Spleen (tissue), 11 donors: ENCODE data around the gene TNFSF8. TPM values are rescaled to one million over a fixed set of nuclear protein-coding genes. Genes with fewer than 3 reads are reported as not detected.

Source experiments
- DNase-seq: peaks from one replicate; pipeline ENCODE4 v3.0.0-alpha.2; 2020
- H3K27ac ChIP-seq, 8 donors: fragments of 200-600 bp; sonication (generic) in 7 of 8; 1 replicate in 4 of 8; 2 replicates in 4 of 8; pipeline versions ENCODE4 v1.5.0 to v1.8.0; 2016 to 2021; ENCODE audit warnings: inconsistent platforms in 4 of 8, mild to moderate bottlenecking in 4 of 8, moderate library complexity in 1 of 8
- H3K27me3 ChIP-seq, 7 donors: fragments of 200-600 bp; sonication (generic) in 6 of 7; replicated peaks in 1 of 7; 1 replicate in 4 of 7; 2 replicates in 3 of 7; pipeline versions ENCODE4 v1.5.0 to v1.8.0; 2016 to 2021; ENCODE audit warnings: inconsistent platforms in 3 of 7, mild to moderate bottlenecking in 1 of 7
- H3K36me3 ChIP-seq, 6 donors: fragments of 200-600 bp; sonication (generic) in 5 of 6; 1 replicate in 4 of 6; 2 replicates in 2 of 6; pipeline versions ENCODE4 v1.5.0 to v1.8.0; 2016 to 2021; ENCODE audit warnings: inconsistent platforms in 2 of 6
- H3K4me1 ChIP-seq, 6 donors: fragments of 200-600 bp; sonication (generic) in 5 of 6; 1 replicate in 3 of 6; 2 replicates in 3 of 6; pipeline versions ENCODE4 v1.5.0 to v1.8.0; 2016 to 2021; ENCODE audit warnings: inconsistent platforms in 3 of 6
- H3K4me3 ChIP-seq, 8 donors: fragments of 200-600 bp; sonication (generic) in 7 of 8; 1 replicate in 4 of 8; 2 replicates in 4 of 8; pipeline versions ENCODE4 v1.5.0 to v1.8.0; 2016 to 2021; ENCODE audit warnings: inconsistent platforms in 4 of 8, mild to moderate bottlenecking in 4 of 8, moderate library complexity in 2 of 8
- H3K9me3 ChIP-seq, 8 donors: fragments of 200-600 bp; sonication (generic) in 7 of 8; 1 replicate in 4 of 8; 2 replicates in 4 of 8; pipeline versions ENCODE4 v1.5.0 to v1.8.0; 2016 to 2021; ENCODE audit warnings: inconsistent platforms in 4 of 8
- POLR2A ChIP-seq, 3 donors: fragments of 450-650 bp; IDR thresholded peaks; one replicate each; pipeline ENCODE4 v1.5.1; 2017; ENCODE audit warnings: antibody characterized with exemption in 3 of 3, mild to moderate bottlenecking in 1 of 3
- POLR2AphosphoS5 ChIP-seq, 3 donors: sonication (generic); formaldehyde crosslinking; IDR thresholded peaks; one replicate each; pipeline ENCODE4 v1.5.1; 2017; ENCODE audit warnings: antibody characterized with exemption in 3 of 3
- WGBS, 5 donors: extraction: QIAGEN DNeasy Blood & Tissue Kit in 3 of 5; methylation state at CpG; one replicate each; pipeline versions ENCODE4 v1.1.5 to v1.1.7; 2013 to 2018; 5-methylcytosine and 5-hydroxymethylcytosine counted together
- intact Hi-C: fragments of 100-400 bp; cut with DNase I; formaldehyde crosslinking; loops from one replicate; pipeline ENCODE4 v1.15.0; 2023; ENCODE audit warnings: low total_unique reads
- polyA plus RNA-seq, 3 donors: library from polyadenylated mRNA; stranded (reverse); fragments of 200-250 nt; gene quantifications; one replicate each; pipeline ENCODE4 v1.2.1, GENCODE V29; 2013
- total RNA-seq, 7 donors: library from RNA; depleted of rRNA in 3 of 7; stranded (reverse); fragments of >200 nt in 3 of 7; fragmentation: NEBNext Ultra II Directional in 4 of 7; extraction: Animal tissue kit (Norgen Biotek cat#: 25700) in 4 of 7; gene quantifications; one replicate each; pipeline versions ENCODE4 v1.1.0 to v1.2.1, GENCODE V29; 2016 to 2021
- TF ChIP-seq, protein P1 (sequence below), 11 experiments: fragments of 200-600 bp in 7 of 11; fragments of 450-650 bp in 4 of 11; sonication (generic) in 4 of 11; IDR thresholded peaks in 8 of 11; conservative IDR thresholded peaks in 3 of 11; 1 replicate in 7 of 11; 2 replicates in 4 of 11; pipeline versions ENCODE4 v1.4.0 to v1.8.0; 2016 to 2021; ENCODE audit warnings: antibody characterized with exemption in 11 of 11, inconsistent platforms in 4 of 11, mild to moderate bottlenecking in 1 of 11
- donor health status: healthy with polysubstance abuse.
- donor health status: DM: no; HTN: no; CAD: no; lungs with moderate emphysema.
- donor health status: DM: no; HTN: no; CAD: no.
- donor health status: Bipolar disorder and iron deficiency.
- donor health status: healthy.
- donor health status: DM: no; HTN: no; CAD: no.
- donor health status: DM: yes; HTN: yes; CAD: no.

TNFSF8 gene
- total and polyA plus RNA-seq, 10 donors, result 4.8 to 42.7 (median 15.9) TPM

DNA sequence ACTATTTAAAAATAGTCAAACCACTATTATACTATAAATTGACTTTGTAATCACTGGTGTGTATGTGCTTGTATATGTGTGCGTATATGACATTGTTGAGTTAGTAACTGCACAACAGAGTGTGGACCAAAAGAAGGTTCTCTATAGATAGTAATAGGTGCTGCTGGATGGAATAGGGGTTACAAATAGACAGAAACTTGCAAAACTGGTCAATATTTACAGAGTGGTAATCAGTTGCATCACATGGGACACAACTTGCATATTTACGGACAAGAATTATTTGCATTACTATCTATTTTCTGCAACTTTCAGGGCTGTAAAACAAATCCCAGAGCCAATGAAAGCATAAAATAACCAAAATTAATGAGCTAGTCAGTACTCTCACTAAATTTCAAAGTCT, 42.4 kb downstream of the TNFSF8 start:
- H3K4me3 ChIP-seq, result no peak overlapping the region
- intact Hi-C loops, result no loop called here
- 95 to 99% (median 98%) methylated on average over 2 of the region's 2 CpGs for WGBS, 5 donors
- peaks cover 0 to 36% (median 31%) of the 10 kb centered on the region in 8 donors for H3K9me3 ChIP-seq
- TF ChIP-seq POLR2A (IDR thresholded peaks at IDR 0.05), result no peak
- no peak for TF ChIP-seq POLR2AphosphoS5 (IDR thresholded peaks at IDR 0.05)
- TF ChIP-seq, protein P1, sequence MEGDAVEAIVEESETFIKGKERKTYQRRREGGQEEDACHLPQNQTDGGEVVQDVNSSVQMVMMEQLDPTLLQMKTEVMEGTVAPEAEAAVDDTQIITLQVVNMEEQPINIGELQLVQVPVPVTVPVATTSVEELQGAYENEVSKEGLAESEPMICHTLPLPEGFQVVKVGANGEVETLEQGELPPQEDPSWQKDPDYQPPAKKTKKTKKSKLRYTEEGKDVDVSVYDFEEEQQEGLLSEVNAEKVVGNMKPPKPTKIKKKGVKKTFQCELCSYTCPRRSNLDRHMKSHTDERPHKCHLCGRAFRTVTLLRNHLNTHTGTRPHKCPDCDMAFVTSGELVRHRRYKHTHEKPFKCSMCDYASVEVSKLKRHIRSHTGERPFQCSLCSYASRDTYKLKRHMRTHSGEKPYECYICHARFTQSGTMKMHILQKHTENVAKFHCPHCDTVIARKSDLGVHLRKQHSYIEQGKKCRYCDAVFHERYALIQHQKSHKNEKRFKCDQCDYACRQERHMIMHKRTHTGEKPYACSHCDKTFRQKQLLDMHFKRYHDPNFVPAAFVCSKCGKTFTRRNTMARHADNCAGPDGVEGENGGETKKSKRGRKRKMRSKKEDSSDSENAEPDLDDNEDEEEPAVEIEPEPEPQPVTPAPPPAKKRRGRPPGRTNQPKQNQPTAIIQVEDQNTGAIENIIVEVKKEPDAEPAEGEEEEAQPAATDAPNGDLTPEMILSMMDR (IDR thresholded peaks at IDR 0.05 in 8 of 11, conservative IDR thresholded peaks at IDR 0.05 in 3 of 11), result no peak
- no peak for DNase-seq
- no peak overlapping the region for H3K27ac ChIP-seq
- no peaks in the 10 kb centered on the region for H3K27me3 ChIP-seq
- no peaks in the 10 kb centered on the region for H3K36me3 ChIP-seq
- H3K4me1 ChIP-seq, result peaks cover 0 to 26% (median 15%) of the 10 kb centered on the region in 6 donors

DNA sequence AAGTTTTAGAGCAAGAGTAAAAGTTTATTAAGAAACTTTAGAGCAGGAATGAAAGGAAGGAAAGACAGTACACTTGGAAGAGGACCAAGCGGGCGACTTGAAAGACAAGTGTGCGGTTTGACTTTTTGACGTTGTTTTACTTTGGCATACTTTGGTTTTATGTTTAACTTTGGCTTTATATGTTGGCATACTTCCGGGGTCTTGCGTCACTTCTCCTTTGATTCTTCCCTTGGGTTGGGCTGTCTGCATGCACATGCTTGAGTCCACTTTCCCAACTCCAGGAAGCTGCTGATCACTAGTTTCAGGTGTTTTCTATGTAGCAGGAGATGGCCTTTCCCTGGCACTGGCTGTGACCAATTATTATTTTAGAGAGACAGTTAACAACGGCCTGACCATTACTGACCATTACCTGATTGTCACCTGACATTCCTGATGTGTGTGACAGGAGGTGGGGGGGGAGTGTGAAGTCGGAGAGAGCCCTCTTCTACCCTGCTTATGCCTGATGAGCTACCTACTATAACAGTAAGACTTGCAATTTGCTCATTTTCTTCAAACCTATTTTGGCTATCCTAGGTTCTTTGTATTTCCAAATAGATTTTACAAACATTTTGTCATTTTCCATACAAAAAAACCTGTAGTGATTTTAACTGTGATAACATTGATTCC, 45.5 kb downstream of the TNFSF8 start:
- WGBS, 5 donors, result 68 to 90% (median 87%) methylated on average over 8 of the region's 8 CpGs
- no peaks in the 10 kb centered on the region for H3K27me3 ChIP-seq
- H3K36me3 ChIP-seq, result no peaks in the 10 kb centered on the region
- intact Hi-C loops, result no loop called here
- H3K9me3 ChIP-seq, result peaks cover 0 to 41% (median 31%) of the 10 kb centered on the region in 8 donors
- no peak for TF ChIP-seq POLR2A (IDR thresholded peaks at IDR 0.05)
- no peak for TF ChIP-seq POLR2AphosphoS5 (IDR thresholded peaks at IDR 0.05)
- TF ChIP-seq, protein P1 (IDR thresholded peaks at IDR 0.05 in 8 of 11, conservative IDR thresholded peaks at IDR 0.05 in 3 of 11), result no peak
- peak overlapping the region in 5 of 8 donors; percentile 7 to 78 (median 62) for H3K27ac ChIP-seq
- peaks cover 0 to 16% (median 11%) of the 10 kb centered on the region in 6 donors for H3K4me1 ChIP-seq
- DNase-seq, result no peak
- H3K4me3 ChIP-seq, result no peak overlapping the region

DNA sequence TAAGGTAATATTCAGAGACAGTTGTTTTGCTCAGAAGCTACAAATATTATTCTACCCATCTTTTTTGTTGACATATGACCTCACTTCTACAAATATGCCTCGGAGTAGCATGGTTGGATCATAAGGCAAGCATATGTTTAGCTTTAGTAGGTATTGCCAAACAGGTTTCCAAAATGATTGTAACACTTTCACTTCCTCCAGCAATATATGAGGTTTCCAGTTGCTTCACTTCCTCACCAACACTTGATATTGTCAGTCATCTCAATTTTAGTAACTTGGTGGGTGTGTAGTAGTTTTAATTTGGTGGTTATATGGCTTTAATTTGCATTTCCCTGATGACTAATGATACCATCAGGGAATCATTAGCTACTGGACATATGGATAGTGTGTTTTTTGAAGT, 46.7 kb downstream of the TNFSF8 start:
- TF ChIP-seq POLR2A (IDR thresholded peaks at IDR 0.05), result no peak
- intact Hi-C loops, result no loop called here
- Histone ChIP-seq H3K4me1 (peaks cover 0 to 6% (median 1%) of the 10 kb centered on the region in 6 donors), H3K27me3 (no peaks in the 10 kb centered on the region), H3K36me3 (no peaks in the 10 kb centered on the region), H3K27ac (peak overlapping the region in 6 of 8 donors; percentile 2 to 78 (median 38)), H3K4me3 (peak overlapping the region in 1 of 8 donors; percentile 2), H3K9me3 (peaks cover 0 to 41% (median 31%) of the 10 kb centered on the region in 8 donors)
- WGBS, 5 donors, result 29 to 60% (median 56%) methylated on average over 1 of the region's 1 CpG
- DNase-seq, result no peak

DNA sequence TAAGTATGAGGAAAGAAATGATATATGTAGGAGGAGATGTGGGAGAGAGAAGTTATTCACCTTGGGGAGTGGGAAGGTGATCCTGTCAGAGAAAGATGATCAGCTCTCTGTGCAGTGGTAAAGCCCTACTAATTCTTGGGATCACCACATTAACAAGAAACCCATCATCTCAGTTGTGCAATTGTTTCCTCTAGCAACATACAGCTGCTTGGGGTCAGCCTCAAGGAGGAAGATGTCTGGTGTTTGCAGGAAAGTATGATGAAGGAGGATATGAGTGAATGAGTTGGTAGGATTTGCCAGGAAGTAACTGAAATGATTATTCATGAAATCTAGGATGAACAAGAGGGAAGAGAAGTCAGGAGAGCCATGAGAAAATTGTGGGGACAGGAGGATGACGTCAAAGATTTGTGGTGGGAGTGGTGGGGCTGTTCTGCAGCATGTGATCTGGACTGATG, 50.1 kb downstream of the TNFSF8 start:
- Histone ChIP-seq H3K27ac (peak overlapping the region in 1 of 8 donors; percentile 10), H3K4me1 (peaks cover 0 to 6% (median 0%) of the 10 kb centered on the region in 6 donors), H3K9me3 (peaks cover 0 to 48% (median 40%) of the 10 kb centered on the region in 8 donors), H3K4me3 (no peak overlapping the region), H3K36me3 (no peaks in the 10 kb centered on the region), H3K27me3 (no peaks in the 10 kb centered on the region)
- intact Hi-C loops, result no loop called here
- WGBS, 5 donors, result 28 to 69% (median 49%) methylated on average over 1 of the region's 1 CpG
- peak in 1 of 3 donors; percentile 11 for TF ChIP-seq POLR2AphosphoS5 (IDR thresholded peaks at IDR 0.05)
- no peak for TF ChIP-seq POLR2A (IDR thresholded peaks at IDR 0.05)
- TF ChIP-seq, protein P1 (IDR thresholded peaks at IDR 0.05 in 8 of 11, conservative IDR thresholded peaks at IDR 0.05 in 3 of 11), result no peak
- no peak for DNase-seq
